Colonic mucosa (tissue), 4 donors: Measurements from ENCODE around the gene DAAM2. TPM values are rescaled to one million over a fixed set of nuclear protein-coding genes. Genes with fewer than 3 reads are reported as not detected.

Experiments
- DNase-seq: peaks from one replicate; pipeline ENCODE4 v3.0.0-alpha.2; 2020
- H3K27ac ChIP-seq: fragments of 200-600 bp; one replicate; pipeline ENCODE4 v1.8.0; 2021
- H3K27me3 ChIP-seq: fragments of 200-600 bp; one replicate; pipeline ENCODE4 v1.8.0; 2021
- H3K36me3 ChIP-seq: fragments of 200-600 bp; one replicate; pipeline ENCODE4 v1.8.0; 2021
- H3K4me1 ChIP-seq: fragments of 200-600 bp; one replicate; pipeline ENCODE4 v1.8.0; 2021; ENCODE audit warnings: mild to moderate bottlenecking
- H3K4me3 ChIP-seq: fragments of 200-600 bp; one replicate; pipeline ENCODE4 v1.8.0; 2021
- H3K9ac ChIP-seq, 2 donors: one replicate each; pipeline ENCODE4 v1.7.0; 2013; ENCODE audit warnings: control low read depth in 2 of 2, low read depth in 2 of 2, low read length in 2 of 2
- H3K9me3 ChIP-seq: fragments of 200-600 bp; one replicate; pipeline ENCODE4 v1.8.0; 2021
- CTCF ChIP-seq: fragments of 200-600 bp; IDR thresholded peaks from one replicate; pipeline ENCODE4 v1.8.0; 2022; ENCODE audit warnings: antibody characterized with exemption, mild to moderate bottlenecking
- intact Hi-C: fragments of 100-400 bp; cut with DNase I; formaldehyde crosslinking; loops from one replicate; pipeline ENCODE4 v1.14.1; 2022
- total RNA-seq, 2 donors: library from RNA; stranded (reverse); fragmentation: NEBNext Ultra II Directional in 1 of 2; extraction: Animal tissue kit (Norgen Biotek cat#: 25700) in 1 of 2; gene quantifications; one replicate each; pipeline ENCODE4 v1.2.1, GENCODE V29; 2021
- donor health status: healthy.
- donor health status: DM: no; HTN: no; CAD: no.
- donor health status: DM: no; HTN: no; CAD: no.

Gene DAAM2
- total RNA-seq, 2 donors from 2014 or later: 3.6 to 6.9 TPM

- Histone ChIP-seq H3K4me3 (no peak overlapping the region), H3K4me1 (peaks cover 9% of the 10 kb centered on the region), H3K27me3 (no peaks in the 10 kb centered on the region), H3K36me3 (no peaks in the 10 kb centered on the region), H3K9ac (no peak overlapping the region), H3K9me3 (no peaks in the 10 kb centered on the region), H3K27ac (no peak overlapping the region)
- no peak for DNase-seq
- intact Hi-C loops: no loop called here
- no peak for TF ChIP-seq CTCF
These were observed 133.2 kb downstream of the DAAM2 start for GRCh38 chr6:39925191-39925930.

GRCh38 chr6:39925931-39926290, 133.7 kb downstream of the DAAM2 start:
- intact Hi-C loops: no loop called here
- no peaks in the 10 kb centered on the region for H3K9me3 ChIP-seq
- DNase-seq: no peak
- no peak overlapping the region for H3K27ac ChIP-seq
- H3K9ac ChIP-seq: no peak overlapping the region
- no peak for TF ChIP-seq CTCF
- H3K4me3 ChIP-seq: no peak overlapping the region
- no peaks in the 10 kb centered on the region for H3K36me3 ChIP-seq
- H3K4me1 ChIP-seq: peaks cover 9% of the 10 kb centered on the region
- no peaks in the 10 kb centered on the region for H3K27me3 ChIP-seq

GRCh38 chr6:39926668-39927067, 134.5 kb downstream of the DAAM2 start:
- TF ChIP-seq CTCF: no peak
- no peak overlapping the region for H3K27ac ChIP-seq
- H3K36me3 ChIP-seq: no peaks in the 10 kb centered on the region
- DNase-seq: no peak
- intact Hi-C loops: no loop called here
- no peaks in the 10 kb centered on the region for H3K9me3 ChIP-seq
- no peaks in the 10 kb centered on the region for H3K27me3 ChIP-seq
- no peak overlapping the region for H3K4me3 ChIP-seq
- H3K9ac ChIP-seq: no peak overlapping the region
- H3K4me1 ChIP-seq: peaks cover 9% of the 10 kb centered on the region

- H3K9me3 ChIP-seq: no peaks in the 10 kb centered on the region
- no peak overlapping the region for H3K27ac ChIP-seq
- no peak for DNase-seq
- H3K4me3 ChIP-seq: no peak overlapping the region
- H3K36me3 ChIP-seq: no peaks in the 10 kb centered on the region
- TF ChIP-seq CTCF: no peak
- intact Hi-C loops: no loop called here
- H3K4me1 ChIP-seq: peaks cover 9% of the 10 kb centered on the region
- no peak overlapping the region for H3K9ac ChIP-seq
- no peaks in the 10 kb centered on the region for H3K27me3 ChIP-seq
These were observed 135.0 kb downstream of the DAAM2 start for GRCh38 chr6:39927159-39927558.

GRCh38 chr6:39929039-39929732, 137.0 kb downstream of the DAAM2 start:
- Histone ChIP-seq H3K36me3 (no peaks in the 10 kb centered on the region), H3K27ac (no peak overlapping the region), H3K9ac (no peak overlapping the region), H3K27me3 (no peaks in the 10 kb centered on the region), H3K9me3 (no peaks in the 10 kb centered on the region), H3K4me1 (no peaks in the 10 kb centered on the region), H3K4me3 (no peak overlapping the region)
- no peak for TF ChIP-seq CTCF
- intact Hi-C loops: no loop called here
- no peak for DNase-seq
